GM23248 (cell line): Measurements from ENCODE around the gene THBS2. TPM values are rescaled to one million over a fixed set of nuclear protein-coding genes. Genes with fewer than 3 reads are reported as not detected.

Experiments used
- DNase-seq: peaks from one replicate; pipeline ENCODE4 v3.0.0-alpha.2; 2015
- H2AFZ ChIP-seq: fragments of 200-600 bp; sonication (generic); 2 replicates; pipeline ENCODE4 v1.6.1; 2016; ENCODE audit warnings: antibody characterized with exemption
- H3F3A ChIP-seq: fragments of 200-600 bp; sonication (generic); 2 replicates; pipeline ENCODE4 v1.6.1; 2016; ENCODE audit warnings: mild to moderate bottlenecking, antibody characterized with exemption, mixed run types; ENCODE audit not compliant: insufficient read depth
- H3K27ac ChIP-seq: fragments of 200-600 bp; sonication (generic); 2 replicates; pipeline ENCODE4 v1.5.1; 2016; ENCODE audit warnings: mild to moderate bottlenecking
- H3K27me3 ChIP-seq: fragments of 200-600 bp; sonication (generic); replicated peaks from 2 replicates; pipeline ENCODE4 v1.6.1; 2016; ENCODE audit warnings: mild to moderate bottlenecking; ENCODE audit not compliant: insufficient read depth
- H3K36me3 ChIP-seq: fragments of 200-600 bp; sonication (generic); 2 replicates; pipeline ENCODE4 v1.6.1; 2016; ENCODE audit warnings: low read depth, mild to moderate bottlenecking
- H3K4me1 ChIP-seq: fragments of 200-600 bp; sonication (generic); 2 replicates; pipeline ENCODE4 v1.6.1; 2016; ENCODE audit warnings: mild to moderate bottlenecking; ENCODE audit not compliant: insufficient read depth
- H3K4me2 ChIP-seq: fragments of 200-600 bp; sonication (generic); one replicate; pipeline ENCODE4 v1.6.1; 2016; ENCODE audit warnings: mild to moderate bottlenecking; ENCODE audit not compliant: unreplicated experiment
- H3K4me3 ChIP-seq: fragments of 200-600 bp; sonication (generic); 2 replicates; pipeline ENCODE4 v1.5.1; 2016; ENCODE audit warnings: mild to moderate bottlenecking
- H3K79me2 ChIP-seq: fragments of 200-600 bp; sonication (generic); 2 replicates; pipeline ENCODE4 v1.6.1; 2016; ENCODE audit warnings: mild to moderate bottlenecking; ENCODE audit not compliant: insufficient read depth
- H3K9ac ChIP-seq: fragments of 200-600 bp; sonication (generic); 2 replicates; pipeline ENCODE4 v1.6.1; 2016; ENCODE audit warnings: mild to moderate bottlenecking
- H3K9me2 ChIP-seq: fragments of 200-600 bp; sonication (generic); 2 replicates; pipeline ENCODE4 v1.6.1; 2016; ENCODE audit warnings: mixed run types, mild to moderate bottlenecking, moderate library complexity; ENCODE audit not compliant: insufficient read depth
- H3K9me3 ChIP-seq: fragments of 200-600 bp; sonication (generic); one replicate; pipeline ENCODE4 v1.6.1; 2017; ENCODE audit warnings: low read depth
- H4K20me1 ChIP-seq: fragments of 200-600 bp; sonication (generic); 2 replicates; pipeline ENCODE4 v1.6.0; 2016; ENCODE audit not compliant: insufficient read depth
- EZH2 ChIP-seq: fragments of 200-600 bp; sonication (generic); IDR thresholded peaks from 2 replicates; pipeline ENCODE4 v1.6.1; 2018; ENCODE audit warnings: antibody characterized with exemption, mild to moderate bottlenecking; ENCODE audit not compliant: insufficient read depth, poor library complexity, severe bottlenecking
- EZH2phosphoT487 ChIP-seq: fragments of 200-600 bp; sonication (generic); IDR thresholded peaks from 2 replicates; pipeline ENCODE4 v1.6.1; 2018; ENCODE audit warnings: antibody characterized with exemption, moderate library complexity, mild to moderate bottlenecking, low read depth; ENCODE audit not compliant: insufficient read depth
- WGBS, 2 experiments: methylation state at CpG; one replicate each; pipeline ENCODE4 v1.1.6; 2015 to 2017; ENCODE audit warnings: low lambda C conversion rate in 2 of 2, low coverage in 1 of 2; ENCODE audit errors: missing lambda C conversion rate in 2 of 2; 5-methylcytosine and 5-hydroxymethylcytosine counted together
- in situ Hi-C: fragments of 300-500 bp; cut with MboI; formaldehyde crosslinking; loops from 2 replicates; pipeline ENCODE4 v1.15.0; 2020
- polyA plus RNA-seq: library from polyadenylated mRNA; unstranded; fragments of >200 nt; fragmentation: Nextera tagmentation; extraction: Ambion mirVana; gene quantifications from 2 replicates; pipeline ENCODE4 v1.2.1, GENCODE V29; 2016
- total RNA-seq: library from RNA; depleted of rRNA; stranded (reverse); fragments of >200 nt; shearing (Covaris generic); gene quantifications from 2 replicates; pipeline ENCODE4 v1.2.3, GENCODE V29; 2014

Gene THBS2
- total and polyA plus RNA-seq, 2 experiments from 2014 or later: 77.8 to 137 TPM

- Histone ChIP-seq H2AFZ (no peak overlapping the region), H3K36me3 (peaks cover 8% of the 10 kb centered on the region; the same call in 1 of the 2 replicates), H3K79me2 (no peaks in the 10 kb centered on the region), H4K20me1 (no peaks in the 10 kb centered on the region), H3K27ac (peak overlapping the region; percentile 97), H3K4me3 (no peak overlapping the region), H3K4me2 (peak overlapping the region; percentile 3), H3F3A (peaks cover 40% of the 10 kb centered on the region), H3K4me1 (peaks cover 23% of the 10 kb centered on the region), H3K9ac (peak overlapping the region; percentile 87), H3K9me2 (no peaks in the 10 kb centered on the region), H3K9me3 (no peaks in the 10 kb centered on the region), H3K27me3 (no peaks in the 10 kb centered on the region)
- in situ Hi-C loops: loop anchor here (25.0 kb wide), 1 partner anchor 252 kb away; no protein-coding TSS in a partner anchor
- WGBS, 2 experiments: 91 to 93% methylated on average over 21 to 27 of the region's 27 CpGs
- TF ChIP-seq EZH2 (no peak), EZH2phosphoT487 (no peak)
- no peak for DNase-seq
Measured at GRCh38 chr6:169213814-169214520, 39.7 kb downstream of the THBS2 start.

- no peaks in the 10 kb centered on the region for H3K9me3 ChIP-seq
- H3K9ac ChIP-seq: peak overlapping the region; percentile 87
- TF ChIP-seq EZH2: no peak
- TF ChIP-seq EZH2phosphoT487: no peak
- H3K27me3 ChIP-seq: no peaks in the 10 kb centered on the region
- H3K4me1 ChIP-seq: peaks cover 23% of the 10 kb centered on the region
- H2AFZ ChIP-seq: peak overlapping the region; percentile 64
- H3F3A ChIP-seq: peaks cover 41% of the 10 kb centered on the region
- in situ Hi-C loops: loop anchor here (25.0 kb wide), 1 partner anchor 251 kb away; no protein-coding TSS in a partner anchor
- peak overlapping the region; percentile 97 for H3K27ac ChIP-seq
- no peaks in the 10 kb centered on the region for H3K79me2 ChIP-seq
- peak; percentile 92 for DNase-seq
- peaks cover 8% of the 10 kb centered on the region; the same call in 1 of the 2 replicates for H3K36me3 ChIP-seq
- H3K9me2 ChIP-seq: no peaks in the 10 kb centered on the region
- H3K4me3 ChIP-seq: peak overlapping the region; percentile 51
- 26 to 27% methylated on average over 51 to 53 of the region's 56 CpGs for WGBS, 2 experiments
- peak overlapping the region; percentile 90 for H3K4me2 ChIP-seq
- H4K20me1 ChIP-seq: no peaks in the 10 kb centered on the region
Measured at GRCh38 chr6:169212897-169213813, 40.5 kb downstream of the THBS2 start.

- no peaks in the 10 kb centered on the region for H3K79me2 ChIP-seq
- in situ Hi-C loops: loop anchor here (25.0 kb wide), 1 partner anchor 250 kb away; no protein-coding TSS in a partner anchor
- peaks cover 6% of the 10 kb centered on the region for H3K9me3 ChIP-seq
- H3F3A ChIP-seq: peaks cover 42% of the 10 kb centered on the region
- 68 to 73% methylated on average over 5 of the region's 5 CpGs for WGBS, 2 experiments
- H3K27ac ChIP-seq: peak overlapping the region; percentile 97
- DNase-seq: no peak
- peak overlapping the region; percentile 90 for H3K4me2 ChIP-seq
- no peak for TF ChIP-seq EZH2phosphoT487
- H3K36me3 ChIP-seq: peaks cover 6% of the 10 kb centered on the region; the same call in 1 of the 2 replicates
- peak overlapping the region; percentile 51 for H3K4me3 ChIP-seq
- peak overlapping the region; percentile 87; the same call in 1 of the 2 replicates for H3K9ac ChIP-seq
- no peaks in the 10 kb centered on the region for H3K9me2 ChIP-seq
- peaks cover 23% of the 10 kb centered on the region for H3K4me1 ChIP-seq
- H2AFZ ChIP-seq: peak overlapping the region; percentile 64
- no peaks in the 10 kb centered on the region for H3K27me3 ChIP-seq
- H4K20me1 ChIP-seq: no peaks in the 10 kb centered on the region
Measured at GRCh38 chr6:169212436-169212835, 41.2 kb downstream of the THBS2 start.

GRCh38 chr6:169211881-169212280, 41.8 kb downstream of the THBS2 start:
- H3K9ac ChIP-seq: no peak overlapping the region
- DNase-seq: no peak
- H3K4me1 ChIP-seq: peaks cover 23% of the 10 kb centered on the region
- peaks cover 37% of the 10 kb centered on the region for H3F3A ChIP-seq
- no peak overlapping the region for H3K27ac ChIP-seq
- no peaks in the 10 kb centered on the region for H4K20me1 ChIP-seq
- in situ Hi-C loops: loop anchor here (25.0 kb wide), 1 partner anchor 250 kb away; no protein-coding TSS in a partner anchor
- no peak overlapping the region for H3K4me2 ChIP-seq
- H2AFZ ChIP-seq: peak overlapping the region; percentile 64; the same call in 1 of the 2 replicates
- H3K9me2 ChIP-seq: no peaks in the 10 kb centered on the region
- H3K79me2 ChIP-seq: no peaks in the 10 kb centered on the region
- TF ChIP-seq EZH2phosphoT487 (no peak), EZH2 (no peak)
- WGBS, 2 experiments: 100% methylated on average over 1 of the region's 1 CpG
- H3K9me3 ChIP-seq: peaks cover 8% of the 10 kb centered on the region
- peaks cover under 1% of the 10 kb centered on the region; the same call in 1 of the 2 replicates for H3K36me3 ChIP-seq
- no peaks in the 10 kb centered on the region for H3K27me3 ChIP-seq
- H3K4me3 ChIP-seq: no peak overlapping the region
